Ishikawa (cell line): ENCODE data around the gene NUP35.

Experiments used
- CEBPB ChIP-seq: IDR thresholded peaks from 2 replicates; pipeline ENCODE4 v1.6.1; 2012
- CREB1 ChIP-seq: IDR thresholded peaks from 2 replicates; pipeline ENCODE4 v1.6.1; 2012; ENCODE audit warnings: low read depth
- EGR1 ChIP-seq: IDR thresholded peaks from 2 replicates; pipeline ENCODE4 v1.6.1; 2012
- EP300 ChIP-seq: IDR thresholded peaks from 2 replicates; pipeline ENCODE4 v1.6.1; 2012; ENCODE audit warnings: borderline replicate concordance
- FOXM1 ChIP-seq: IDR thresholded peaks from 2 replicates; pipeline ENCODE4 v1.6.1; 2012; ENCODE audit warnings: low read depth, borderline replicate concordance
- RAD21 ChIP-seq: IDR thresholded peaks from 2 replicates; pipeline ENCODE4 v1.6.1; 2012; ENCODE audit warnings: low read depth
- REST ChIP-seq: IDR thresholded peaks from 2 replicates; pipeline ENCODE4 v1.6.1; 2012; ENCODE audit warnings: low read depth, mild to moderate bottlenecking
- TAF1 ChIP-seq: IDR thresholded peaks from 2 replicates; pipeline ENCODE4 v1.6.1; 2012; ENCODE audit warnings: low read depth, mild to moderate bottlenecking
- TCF12 ChIP-seq: IDR thresholded peaks from 2 replicates; pipeline ENCODE4 v1.6.1; 2012; ENCODE audit warnings: low read depth
- USF1 ChIP-seq: IDR thresholded peaks from 2 replicates; pipeline ENCODE4 v1.6.1; 2012
- YY1 ChIP-seq: IDR thresholded peaks from 2 replicates; pipeline ENCODE4 v1.6.1; 2012; ENCODE audit warnings: low read depth
- TF ChIP-seq, protein P1 (sequence below): IDR thresholded peaks from 2 replicates; pipeline ENCODE4 v1.6.1; 2012

DNA sequence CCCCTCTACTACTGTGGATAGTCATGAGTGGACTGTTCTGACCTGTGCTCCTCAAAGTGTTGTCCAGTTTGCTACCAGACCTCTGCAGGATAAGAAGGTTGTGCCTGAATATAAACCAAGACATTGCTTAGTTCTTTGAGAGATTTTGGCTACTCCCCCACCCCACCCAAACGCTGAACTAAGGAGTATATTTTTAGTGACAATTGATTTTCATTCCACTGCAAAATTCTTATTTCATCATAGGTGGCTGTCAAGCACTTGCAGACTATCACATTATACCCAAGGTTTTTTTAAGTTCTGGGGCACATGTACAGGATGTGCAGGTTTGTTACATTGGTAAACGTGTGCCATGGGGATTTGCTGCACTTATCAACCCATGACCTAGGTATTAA lies 32.3 kb upstream of the NUP35 start:
- TF ChIP-seq EP300: no peak
- no peak for TF ChIP-seq CREB1
- no peak for TF ChIP-seq USF1
- TF ChIP-seq TAF1: no peak
- no peak for TF ChIP-seq RAD21
- TF ChIP-seq REST: no peak
- TF ChIP-seq, protein P1, sequence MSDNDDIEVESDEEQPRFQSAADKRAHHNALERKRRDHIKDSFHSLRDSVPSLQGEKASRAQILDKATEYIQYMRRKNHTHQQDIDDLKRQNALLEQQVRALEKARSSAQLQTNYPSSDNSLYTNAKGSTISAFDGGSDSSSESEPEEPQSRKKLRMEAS: no peak
- no peak for TF ChIP-seq YY1
- no peak for TF ChIP-seq TCF12
- TF ChIP-seq FOXM1: no peak
- TF ChIP-seq CEBPB: no peak
- no peak for TF ChIP-seq EGR1
